ENCODE data around the gene CORO1A. TPM values are rescaled to one million over a fixed set of nuclear protein-coding genes. Genes with fewer than 3 reads are reported as not detected.

The CORO1A gene
- 10 to 100 TPM; 14.0 to 27.0 (median 17.9) TPM for polyA plus RNA-seq (ENCODE audit: insufficient read depth in 1 of 5, insufficient read length in 5 of 5, low replicate concordance in 1 of 5)
- long read RNA-seq, donor 1, transcript CORO1A-201 (11 exons, 1,803 nt): major isoform, 5 of 5 reads
- long read RNA-seq, donor 1, partial matches to known transcripts: 0 of 5 reads
- long read RNA-seq, donor 1, other reads (novel, unspliced or antisense): 0 of 5 reads
- long read RNA-seq, donor 2, partial matches to known transcripts: 0 of 4 reads
- long read RNA-seq, donor 2, other reads (novel, unspliced or antisense): 0 of 4 reads
- long read RNA-seq, donor 3, partial matches to known transcripts: 0 of 3 reads
- long read RNA-seq, donor 3, other reads (novel, unspliced or antisense): 0 of 3 reads
- long read RNA-seq, donor 4, partial matches to known transcripts: 0 of 2 reads
- long read RNA-seq, donor 4, other reads (novel, unspliced or antisense): 0 of 2 reads
- long read RNA-seq, donor 5, partial matches to known transcripts: 0 of 4 reads
- long read RNA-seq, donor 5, other reads (novel, unspliced or antisense): 0 of 4 reads
- long read RNA-seq, donor 6, partial matches to known transcripts: 0 of 4 reads
- long read RNA-seq, donor 6, other reads (novel, unspliced or antisense): 0 of 4 reads
- long read RNA-seq, donor 7, partial matches to known transcripts: 0 of 3 reads
- long read RNA-seq, donor 7, other reads (novel, unspliced or antisense): 0 of 3 reads
- long read RNA-seq, donor 8: 0 reads

GRCh38 chr16:30183233-30184095 lies at the start of gene CORO1A:
TSS of gene CORO1A (plus strand) at chr16:30183602. CDS start at chr16:30185210, 1,608 bp downstream.
- peak; percentile 68 to 71 for DNase-seq

GRCh38 chr16:30136971-30137605 lies 46.3 kb upstream of the CORO1A start:
- no peak for DNase-seq

- DNase-seq: no peak
Observed at GRCh38 chr16:30137897-30138296, 45.5 kb upstream of the CORO1A start.

- DNase-seq: no peak
Observed at GRCh38 chr16:30139583-30140481, 43.6 kb upstream of the CORO1A start.

- no peak for DNase-seq
Observed at GRCh38 chr16:30141750-30142149, 41.7 kb upstream of the CORO1A start.

- no peak for DNase-seq
Observed at GRCh38 chr16:30142672-30143346, 40.6 kb upstream of the CORO1A start.

GRCh38 chr16:30143347-30143702 lies 40.1 kb upstream of the CORO1A start:
- no peak for DNase-seq

- DNase-seq: no peak
Observed at GRCh38 chr16:30144017-30144416, 39.4 kb upstream of the CORO1A start.

- no peak for DNase-seq
Observed at GRCh38 chr16:30144917-30145316, 38.5 kb upstream of the CORO1A start.

- DNase-seq: no peak
Observed at GRCh38 chr16:30145657-30146056, 37.7 kb upstream of the CORO1A start.

- no peak for DNase-seq
Observed at GRCh38 chr16:30147843-30148510, 35.4 kb upstream of the CORO1A start.

GRCh38 chr16:30149250-30149930 lies 34.0 kb upstream of the CORO1A start:
- DNase-seq: no peak

GRCh38 chr16:30151091-30151490 lies 32.3 kb upstream of the CORO1A start:
- no peak for DNase-seq

GRCh38 chr16:30152517-30152916 lies 30.9 kb upstream of the CORO1A start:
- DNase-seq: no peak

- DNase-seq: no peak
Observed at GRCh38 chr16:30155188-30155587, 28.2 kb upstream of the CORO1A start.

GRCh38 chr16:30157214-30157613 lies 26.2 kb upstream of the CORO1A start:
- no peak for DNase-seq

- DNase-seq: no peak
Observed at GRCh38 chr16:30163538-30163937, 19.9 kb upstream of the CORO1A start.

GRCh38 chr16:30166202-30166902 lies 17.1 kb upstream of the CORO1A start:
- no peak for DNase-seq
